GM19452 (cell line): ENCODE data around the gene CRELD2.
"Not testable (repeated sequence)": the region's sequence is repeated elsewhere in the genome, so short reads cannot be mapped to it uniquely, and the experiment has no call there.

Experiments used
- ATAC-seq: cut with Tn5 transposase; IDR thresholded peaks from one replicate; pipeline ENCODE4 v1.9.1; 2021; ENCODE audit not compliant: unreplicated experiment

The CRELD2 gene

GRCh38 chr22:49943405-49943765, 25.0 kb downstream of the CRELD2 start:
- no peak for ATAC-seq

- ATAC-seq, result no peak
Measured at GRCh38 chr22:49943771-49944398, 25.5 kb downstream of the CRELD2 start.

- no peak for ATAC-seq
Measured at GRCh38 chr22:49944399-49944891, 26.0 kb downstream of the CRELD2 start.

- not testable (repeated sequence) for ATAC-seq
Measured at GRCh38 chr22:49945042-49945794, 26.8 kb downstream of the CRELD2 start.

GRCh38 chr22:49946612-49947295, 28.3 kb downstream of the CRELD2 start:
- no peak for ATAC-seq

- ATAC-seq, result no peak
Measured at GRCh38 chr22:49947296-49947622, 28.8 kb downstream of the CRELD2 start.

GRCh38 chr22:49948116-49948957, 29.9 kb downstream of the CRELD2 start:
- no peak for ATAC-seq

GRCh38 chr22:49948958-49949913, 30.8 kb downstream of the CRELD2 start:
- no peak for ATAC-seq

GRCh38 chr22:49949914-49950292, 31.5 kb downstream of the CRELD2 start:
- ATAC-seq, result no peak

- no peak for ATAC-seq
Measured at GRCh38 chr22:49950396-49950994, 32.1 kb downstream of the CRELD2 start.

- no peak for ATAC-seq
Measured at GRCh38 chr22:49951000-49951677, 32.7 kb downstream of the CRELD2 start.

GRCh38 chr22:49951678-49951985, 33.2 kb downstream of the CRELD2 start:
- no peak for ATAC-seq

- ATAC-seq, result no peak
Measured at GRCh38 chr22:49951986-49952896, 33.8 kb downstream of the CRELD2 start.

GRCh38 chr22:49953027-49953679, 34.7 kb downstream of the CRELD2 start:
- no peak for ATAC-seq

- no peak for ATAC-seq
Measured at GRCh38 chr22:49953680-49954344, 35.4 kb downstream of the CRELD2 start.

- ATAC-seq, result no peak
Measured at GRCh38 chr22:49954354-49954753, 35.9 kb downstream of the CRELD2 start.

GRCh38 chr22:49954991-49955580, 36.7 kb downstream of the CRELD2 start:
- no peak for ATAC-seq
